AG08395 (cell line): ENCODE data around the gene ZMAT1.
"Not testable (repeated sequence)": the region's sequence is repeated elsewhere in the genome, so short reads cannot be mapped to it uniquely, and the experiment has no call there.

ENCODE experiments used
- DNase-seq: peaks from one replicate; pipeline ENCODE4 v3.0.0; 2012; ENCODE audit warnings: mixed read lengths, low spot score

ZMAT1 gene

GRCh38 chrX:101931488-101932248 is at the start of gene ZMAT1:
TSS of gene ZMAT1 (minus strand) at chrX:101932027. CDS start at chrX:101932008, 19 bp downstream.
- DNase-seq = peak; percentile 67

- DNase-seq = no peak
Observed at GRCh38 chrX:101977106-101977505, 45.3 kb upstream of the ZMAT1 start.

DNA sequence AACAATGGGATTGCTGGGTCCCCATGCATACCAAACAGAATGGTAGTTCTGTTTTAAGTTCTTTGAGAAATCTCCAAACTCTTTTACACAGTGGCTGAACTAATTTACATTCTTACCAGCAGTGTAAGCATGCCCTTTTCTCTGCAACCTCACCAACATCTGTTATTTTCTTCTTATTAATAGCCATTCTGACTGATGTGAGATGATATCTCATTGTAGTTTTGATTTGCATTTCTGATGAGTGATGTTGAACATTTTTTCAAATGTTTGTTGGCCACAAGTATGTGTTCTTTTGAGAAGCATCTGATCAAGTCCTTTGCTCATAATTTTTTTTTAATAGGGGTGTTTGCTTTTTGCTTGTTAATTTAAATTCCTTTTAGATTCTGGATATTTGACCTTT is 41.2 kb upstream of the ZMAT1 start:
- DNase-seq = no peak

DNA sequence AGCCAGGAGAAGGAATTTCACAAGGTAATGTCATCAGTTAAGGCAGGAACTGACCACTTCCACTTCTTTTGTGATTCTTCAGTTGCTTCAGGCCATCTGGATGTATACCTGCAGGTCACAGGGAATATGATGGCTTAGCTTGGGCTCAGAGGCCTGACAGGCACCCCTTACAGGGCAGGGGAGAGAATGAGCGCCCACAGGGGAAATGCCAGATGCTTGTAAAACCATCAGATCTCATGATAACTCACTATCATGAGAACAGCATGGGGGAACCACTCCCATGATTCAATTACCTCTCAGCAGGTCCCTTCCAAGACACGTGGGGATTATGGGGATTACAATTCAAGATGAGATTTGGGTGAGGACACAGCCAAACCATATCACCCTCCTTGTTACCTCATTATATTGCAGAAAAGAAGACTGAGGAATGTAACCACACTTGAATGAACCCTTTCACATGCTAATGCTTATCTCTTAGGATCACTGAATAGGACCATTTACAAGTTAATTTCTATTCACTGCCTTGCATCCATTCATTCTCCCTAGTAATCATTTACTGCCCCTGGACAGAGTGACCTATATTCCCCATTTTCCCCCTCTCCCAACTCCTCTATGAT is 33.2 kb upstream of the ZMAT1 start:
- DNase-seq = not testable (repeated sequence)

GRCh38 chrX:101958139-101958538 is 26.3 kb upstream of the ZMAT1 start:
- no peak for DNase-seq

DNA sequence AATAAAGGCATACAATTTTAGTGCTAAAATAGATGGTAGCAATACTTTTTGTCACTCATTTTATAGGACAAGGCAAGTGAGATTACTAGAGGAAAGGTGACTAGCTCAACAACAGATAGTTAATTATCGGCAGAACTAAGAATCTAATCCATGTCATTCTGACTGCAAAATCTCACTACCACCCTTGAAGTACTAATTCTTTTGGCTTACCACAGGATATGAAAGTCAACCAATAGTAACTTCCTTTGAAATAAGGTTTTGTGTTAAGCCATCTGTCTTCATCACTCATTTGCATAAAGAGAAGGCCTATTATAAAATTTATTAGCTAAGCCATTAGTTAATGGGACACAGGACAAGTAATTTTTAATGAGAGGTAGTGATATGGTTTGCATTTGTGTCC is 25.3 kb upstream of the ZMAT1 start:
- no peak for DNase-seq

GRCh38 chrX:101956556-101956955 is 24.7 kb upstream of the ZMAT1 start:
- DNase-seq = no peak

DNA sequence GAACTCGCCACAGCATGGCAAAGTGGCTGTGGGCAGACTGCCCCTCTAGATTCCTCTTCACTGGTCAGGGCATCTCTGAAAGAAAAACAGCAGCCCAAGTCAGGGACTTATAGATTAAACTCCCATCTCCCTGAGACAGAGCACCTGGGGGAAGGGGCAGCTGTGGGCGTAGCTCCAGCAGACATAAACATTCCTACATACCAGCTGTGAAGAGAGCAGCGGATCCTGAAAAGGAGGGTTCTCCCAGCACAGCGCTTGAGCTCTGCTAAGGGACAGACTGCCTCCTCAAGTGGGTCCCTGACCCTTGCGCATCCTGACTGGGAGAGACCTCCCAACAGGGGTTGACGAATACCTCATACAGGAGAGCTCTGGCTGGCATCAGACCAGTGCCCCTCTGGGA is 18.8 kb upstream of the ZMAT1 start:
- no peak for DNase-seq

- DNase-seq = no peak
Observed at GRCh38 chrX:101932249-101932570, 383 bp upstream of the ZMAT1 start.

GRCh38 chrX:101931136-101931487 is 715 bp downstream of the ZMAT1 start:
- no peak for DNase-seq

DNA sequence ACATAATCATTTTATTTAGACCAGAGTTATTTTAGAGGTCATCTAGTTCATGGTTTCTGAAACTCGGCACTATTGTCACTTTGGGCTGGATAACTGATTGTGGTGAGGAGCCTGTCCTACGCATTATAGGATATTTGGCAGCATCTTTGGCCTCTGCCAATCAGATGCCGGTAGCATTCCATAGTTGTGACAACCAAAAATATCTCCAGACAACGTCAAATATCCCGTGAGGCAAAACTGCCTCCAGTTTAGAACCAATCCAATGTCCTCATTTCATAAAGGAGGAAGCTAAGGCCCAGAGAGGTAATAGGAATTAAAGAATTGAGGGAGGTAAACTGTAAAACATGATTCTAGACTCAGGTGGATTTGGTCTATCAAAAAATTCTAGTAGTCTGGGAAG is 6.1 kb downstream of the ZMAT1 start:
- no peak for DNase-seq

DNA sequence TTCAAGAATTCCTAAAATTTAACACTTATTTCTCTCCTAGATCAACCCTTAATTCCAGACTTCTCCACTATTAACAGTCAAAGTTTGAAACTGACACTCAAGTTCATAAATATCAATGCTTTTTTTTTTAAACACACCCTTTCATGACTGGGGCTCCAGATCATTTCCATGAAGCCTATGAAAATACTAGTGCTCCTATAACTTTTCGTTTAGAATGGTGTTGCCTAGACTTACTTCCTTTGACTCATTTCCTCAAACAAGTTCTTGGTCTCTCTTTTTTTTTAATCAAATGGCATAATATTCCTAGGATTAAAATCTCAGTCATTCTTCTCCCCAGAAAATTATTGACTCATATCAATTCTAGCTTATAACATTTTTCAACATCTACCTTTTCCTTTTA is 13.1 kb downstream of the ZMAT1 start:
- no peak for DNase-seq

DNA sequence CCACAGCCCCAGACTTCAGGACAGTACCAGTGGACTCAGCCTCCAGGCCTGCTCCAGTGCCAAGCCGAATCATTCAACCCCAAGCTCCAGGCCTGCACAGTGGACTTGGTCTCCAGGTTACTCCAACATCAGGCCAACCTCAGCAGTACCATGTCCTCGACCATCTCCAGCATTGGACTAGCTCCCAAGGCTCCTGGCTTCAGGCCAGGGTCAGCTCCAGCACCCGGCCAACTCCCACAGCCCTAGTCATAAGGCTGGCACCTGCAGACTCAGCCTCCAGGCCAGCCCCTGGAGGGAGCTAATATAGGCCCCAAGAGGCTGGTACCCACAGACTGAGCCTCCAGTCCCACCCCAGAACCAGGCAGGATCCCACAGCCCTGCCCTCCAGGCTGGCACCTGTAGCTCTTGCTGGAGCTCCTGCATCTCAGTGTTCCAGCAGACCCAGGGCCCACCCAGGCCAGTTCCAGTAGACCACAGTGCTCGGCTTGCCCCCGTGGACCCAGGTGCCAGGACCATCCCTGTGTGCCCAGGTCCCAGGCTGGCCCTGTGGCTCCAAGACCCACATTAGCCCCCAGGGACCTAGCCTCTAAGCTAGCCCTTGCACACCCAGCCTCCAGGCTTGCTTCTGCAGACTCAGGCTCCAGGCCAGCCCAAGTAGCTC is 25.6 kb downstream of the ZMAT1 start:
- no peak for DNase-seq

- no peak for DNase-seq
Observed at GRCh38 chrX:101904996-101905395, 26.8 kb downstream of the ZMAT1 start.
